Panc1 (cell line): Measurements from ENCODE around the gene HLA-DOB.

ENCODE experiments used
- CTCF ChIP-seq: fragments of 450-650 bp; IDR thresholded peaks from 2 replicates; pipeline ENCODE4 v1.5.1; 2017; ENCODE audit warnings: mild to moderate bottlenecking
- POLR2AphosphoS5 ChIP-seq: IDR thresholded peaks from 2 replicates; pipeline ENCODE4 v1.6.1; 2012; ENCODE audit warnings: mild to moderate bottlenecking, low read depth, low read length, moderate library complexity
- REST ChIP-seq, 2 experiments: IDR thresholded peaks; 2 replicates each; pipeline ENCODE4 v1.6.1; 2011 to 2012; ENCODE audit warnings: low read depth in 2 of 2, control low read depth in 1 of 2, low read length in 1 of 2, mild to moderate bottlenecking in 1 of 2, moderate library complexity in 1 of 2; ENCODE audit not compliant: insufficient read depth in 1 of 2
- SIN3A ChIP-seq: IDR thresholded peaks from 2 replicates; pipeline ENCODE4 v1.6.1; 2012; ENCODE audit warnings: low read depth, mild to moderate bottlenecking, low read length, moderate library complexity, borderline replicate concordance; ENCODE audit not compliant: insufficient read depth
- TCF7L2 ChIP-seq: IDR thresholded peaks from 2 replicates; pipeline ENCODE4 v1.6.1; 2011; ENCODE audit warnings: mild to moderate bottlenecking, low read depth, low read length, inconsistent platforms

- TF ChIP-seq CTCF (no peak), POLR2AphosphoS5 (no peak), TCF7L2 (no peak), REST (IDR thresholded peaks at IDR 0.05; ENCODE audit: insufficient read depth in 1 of 2, low read depth in 2 of 2, low read length in 1 of 2) (no peak), SIN3A (no peak)
Measured at GRCh38 chr6:32816746-32817204, at the start of gene HLA-DOB.
